HL-60/S4 treated with retinoic acid at 250 ng/mL for 4 days and 3 days (cell line): ENCODE results near the gene ZSWIM1.
"Not testable (repeated sequence)": the region's sequence is repeated elsewhere in the genome, so short reads cannot be mapped to it uniquely, and the experiment has no call there.

Experiments used
- in situ Hi-C: fragments of 300-500 bp; cut with MboI; formaldehyde crosslinking; loops from 2 replicates; pipeline ENCODE4 v1.7.0; 2022; ENCODE audit warnings: low sequenced_read_pairs

ZSWIM1 gene

DNA sequence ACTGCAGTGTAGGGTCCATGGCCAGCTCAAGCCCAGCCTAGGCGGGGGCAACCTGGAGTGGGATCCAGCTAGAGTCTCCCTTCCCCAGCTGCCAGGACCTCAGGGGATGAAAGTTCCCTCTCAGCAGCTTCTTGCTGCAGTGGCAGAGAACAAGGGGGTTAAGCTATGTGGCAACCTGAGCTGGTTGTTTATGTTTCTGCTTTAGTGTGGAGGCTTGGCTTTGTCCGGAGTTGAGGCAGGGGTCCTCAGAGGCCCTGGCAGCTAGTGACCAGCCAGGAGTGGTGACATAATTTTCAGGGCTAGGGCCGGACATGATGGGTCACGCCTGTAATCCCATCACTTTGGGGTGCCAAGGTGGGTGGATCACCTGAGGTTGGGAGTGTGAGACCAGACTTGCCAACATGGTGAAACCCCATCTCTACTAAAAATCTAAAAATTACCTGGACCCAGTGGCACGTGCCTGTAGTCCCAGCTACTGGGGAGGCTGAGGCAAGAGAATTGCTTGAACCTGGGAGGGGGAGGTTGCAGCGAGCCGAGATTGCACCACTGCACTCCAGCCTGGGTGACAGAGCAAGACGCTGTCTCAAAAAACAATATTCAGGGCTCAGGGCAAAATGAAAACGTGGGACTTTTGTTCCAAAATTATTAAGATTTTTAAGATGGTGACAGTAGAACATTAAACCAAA lies 44.9 kb downstream of the ZSWIM1 start:
- in situ Hi-C loops: no loop called here

DNA sequence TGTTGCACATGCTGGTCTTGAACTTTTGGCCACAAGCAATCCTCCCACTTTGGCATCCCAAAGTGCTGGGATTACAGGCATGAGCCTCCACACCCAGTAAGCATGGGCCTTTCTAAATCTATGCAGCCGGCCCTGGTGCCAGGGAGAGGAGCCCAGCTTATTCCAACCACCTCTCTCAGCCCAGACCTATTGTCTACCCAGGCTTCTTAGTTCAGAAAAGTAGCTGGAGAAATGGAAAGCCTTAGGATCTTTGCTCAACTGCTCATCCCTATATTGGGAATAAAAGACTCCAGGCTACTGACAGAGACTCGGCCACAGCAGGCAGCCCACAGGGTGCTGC lies 45.7 kb downstream of the ZSWIM1 start:
- in situ Hi-C loops: no loop called here

GRCh38 chr20:45927071-45927878 lies 46.2 kb downstream of the ZSWIM1 start:
- in situ Hi-C loops: no loop called here

GRCh38 chr20:45931680-45932079 lies 50.7 kb downstream of the ZSWIM1 start:
- in situ Hi-C loops: not testable (repeated sequence)

DNA sequence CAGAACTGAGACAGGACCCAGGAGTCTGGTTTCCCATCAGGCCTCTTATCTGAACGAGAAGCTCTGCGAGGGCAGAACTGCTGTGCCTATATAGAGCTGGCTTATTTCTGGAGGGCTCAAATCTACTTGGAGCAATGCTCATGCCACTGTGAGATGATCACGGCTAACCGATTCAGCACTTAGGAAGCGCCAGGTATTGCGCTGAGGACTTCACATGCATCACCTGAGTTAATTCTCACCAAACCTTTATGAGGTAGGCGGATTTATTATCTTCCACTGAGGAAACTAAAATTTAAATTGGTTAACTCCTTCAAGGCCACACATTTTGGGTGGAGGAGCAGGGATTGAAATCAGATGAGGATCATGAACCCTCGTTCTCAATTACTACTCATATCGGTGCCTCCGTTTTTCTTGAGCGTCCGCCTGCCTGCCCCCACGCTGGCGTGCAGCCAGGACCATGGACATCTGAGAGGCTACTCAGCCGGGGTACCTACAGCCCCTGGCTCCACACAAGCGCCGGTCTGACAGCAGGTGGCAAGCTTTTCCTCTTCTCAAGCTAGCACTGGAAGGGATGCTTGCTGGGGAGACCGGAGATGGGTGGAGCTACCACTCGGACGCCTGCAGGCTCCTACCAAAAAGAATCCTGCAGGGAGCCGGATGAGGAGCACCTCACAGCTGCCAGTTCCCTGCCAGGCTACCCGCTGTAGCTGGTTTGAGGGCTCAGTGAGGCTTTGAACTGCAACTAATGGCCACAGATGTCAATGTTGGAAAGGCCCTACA lies 52.4 kb downstream of the ZSWIM1 start:
- in situ Hi-C loops: no loop called here

DNA sequence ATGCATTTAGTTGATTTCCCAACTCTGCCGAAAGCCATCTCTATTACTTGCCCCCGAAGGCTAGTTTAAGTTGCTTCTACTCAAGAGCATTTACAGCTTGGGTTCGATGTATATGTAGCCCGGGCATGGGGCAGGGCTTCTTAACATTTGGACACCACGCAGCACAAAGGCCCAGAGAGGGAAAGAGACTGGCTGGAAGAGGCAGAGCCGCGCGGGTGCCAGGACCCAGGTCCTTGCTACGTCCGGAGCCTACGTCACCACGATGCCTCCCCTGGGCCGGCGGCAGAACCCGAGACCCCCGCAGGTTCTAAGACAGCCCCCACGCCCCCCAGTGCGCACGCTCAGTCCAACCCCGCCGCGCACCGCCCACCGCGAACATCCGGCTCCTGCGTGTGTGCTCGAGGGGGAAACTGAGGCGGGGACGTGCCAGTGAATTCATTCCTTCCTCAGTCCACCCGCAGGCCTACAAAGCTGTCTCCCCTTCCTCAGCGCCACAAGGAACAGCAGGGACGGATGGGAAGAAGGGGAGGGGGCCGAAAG lies 53.1 kb downstream of the ZSWIM1 start:
- in situ Hi-C loops: no loop called here
